HL-60 (cell line): ENCODE data around the gene RAP1GAP2.

ENCODE experiments used
- DNase-seq, 2 experiments: peaks; one replicate each; pipeline ENCODE4 v3.0.0-alpha.2; 2010 to 2020; ENCODE audit warnings: low read depth in 1 of 2, low spot score in 1 of 2
- H3K27ac ChIP-seq: fragments of 250-450 bp; sonication (Bioruptor Pico); replicated peaks from 2 replicates; pipeline ENCODE4 v1.5.1; 2020; ENCODE audit warnings: mild to moderate bottlenecking, moderate library complexity
- H3K27me3 ChIP-seq: fragments of 250-450 bp; sonication (Bioruptor Pico); 2 replicates; pipeline ENCODE4 v1.5.1; 2021; ENCODE audit warnings: mild to moderate bottlenecking, moderate library complexity; ENCODE audit not compliant: insufficient read depth, poor library complexity, severe bottlenecking
- H3K4me3 ChIP-seq: replicated peaks from 2 replicates; pipeline ENCODE4 v1.5.1; 2011; ENCODE audit warnings: mild to moderate bottlenecking, control low read depth, low read length; ENCODE audit not compliant: insufficient read depth
- GABPA ChIP-seq: IDR thresholded peaks from 2 replicates; pipeline ENCODE4 v1.6.1; 2012; ENCODE audit warnings: low read depth
- POLR2AphosphoS5 ChIP-seq: IDR thresholded peaks from 2 replicates; pipeline ENCODE4 v1.6.1; 2012; ENCODE audit warnings: low read depth
- SPI1 ChIP-seq: IDR thresholded peaks from 2 replicates; pipeline ENCODE4 v1.6.1; 2012; ENCODE audit warnings: low read depth, mild to moderate bottlenecking, borderline replicate concordance
- TF ChIP-seq, protein P1 (sequence below): IDR thresholded peaks from 2 replicates; pipeline ENCODE4 v1.6.1; 2012; ENCODE audit warnings: low read depth; ENCODE audit not compliant: insufficient replicate concordance
- TF ChIP-seq, protein P2 (sequence below): IDR thresholded peaks from one replicate; pipeline ENCODE4 v1.5.1; 2011; ENCODE audit warnings: low read length, control low read depth, inconsistent platforms; ENCODE audit not compliant: insufficient read depth

The RAP1GAP2 gene

DNA sequence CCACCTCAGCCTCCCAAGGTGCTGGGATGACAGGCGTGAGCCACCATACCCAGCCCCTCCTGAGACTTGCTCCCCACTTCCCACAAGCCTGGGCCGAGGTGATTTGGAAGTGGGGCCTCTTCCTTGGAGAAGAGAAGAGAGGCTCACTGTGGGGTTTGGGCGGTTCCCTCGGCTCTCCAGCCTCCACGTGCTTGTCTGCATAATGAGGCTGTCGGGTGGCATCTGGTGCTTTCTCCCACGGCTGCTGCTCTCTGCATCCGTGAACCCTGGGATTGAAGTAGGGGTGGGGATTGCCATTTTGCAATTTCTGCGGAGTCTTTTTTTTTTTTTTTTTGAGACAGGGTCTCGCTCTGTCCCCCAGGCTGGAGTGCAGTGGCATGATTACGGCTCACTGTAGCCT lies 101.4 kb downstream of the RAP1GAP2 start:
- Histone ChIP-seq H3K4me3 (no peak overlapping the region), H3K27me3 (no peaks in the 10 kb centered on the region), H3K27ac (no peak overlapping the region)
- TF ChIP-seq SPI1 (no peak), GABPA (no peak), POLR2AphosphoS5 (no peak)
- TF ChIP-seq, protein P1, sequence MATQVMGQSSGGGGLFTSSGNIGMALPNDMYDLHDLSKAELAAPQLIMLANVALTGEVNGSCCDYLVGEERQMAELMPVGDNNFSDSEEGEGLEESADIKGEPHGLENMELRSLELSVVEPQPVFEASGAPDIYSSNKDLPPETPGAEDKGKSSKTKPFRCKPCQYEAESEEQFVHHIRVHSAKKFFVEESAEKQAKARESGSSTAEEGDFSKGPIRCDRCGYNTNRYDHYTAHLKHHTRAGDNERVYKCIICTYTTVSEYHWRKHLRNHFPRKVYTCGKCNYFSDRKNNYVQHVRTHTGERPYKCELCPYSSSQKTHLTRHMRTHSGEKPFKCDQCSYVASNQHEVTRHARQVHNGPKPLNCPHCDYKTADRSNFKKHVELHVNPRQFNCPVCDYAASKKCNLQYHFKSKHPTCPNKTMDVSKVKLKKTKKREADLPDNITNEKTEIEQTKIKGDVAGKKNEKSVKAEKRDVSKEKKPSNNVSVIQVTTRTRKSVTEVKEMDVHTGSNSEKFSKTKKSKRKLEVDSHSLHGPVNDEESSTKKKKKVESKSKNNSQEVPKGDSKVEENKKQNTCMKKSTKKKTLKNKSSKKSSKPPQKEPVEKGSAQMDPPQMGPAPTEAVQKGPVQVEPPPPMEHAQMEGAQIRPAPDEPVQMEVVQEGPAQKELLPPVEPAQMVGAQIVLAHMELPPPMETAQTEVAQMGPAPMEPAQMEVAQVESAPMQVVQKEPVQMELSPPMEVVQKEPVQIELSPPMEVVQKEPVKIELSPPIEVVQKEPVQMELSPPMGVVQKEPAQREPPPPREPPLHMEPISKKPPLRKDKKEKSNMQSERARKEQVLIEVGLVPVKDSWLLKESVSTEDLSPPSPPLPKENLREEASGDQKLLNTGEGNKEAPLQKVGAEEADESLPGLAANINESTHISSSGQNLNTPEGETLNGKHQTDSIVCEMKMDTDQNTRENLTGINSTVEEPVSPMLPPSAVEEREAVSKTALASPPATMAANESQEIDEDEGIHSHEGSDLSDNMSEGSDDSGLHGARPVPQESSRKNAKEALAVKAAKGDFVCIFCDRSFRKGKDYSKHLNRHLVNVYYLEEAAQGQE: no peak
- TF ChIP-seq, protein P2, sequence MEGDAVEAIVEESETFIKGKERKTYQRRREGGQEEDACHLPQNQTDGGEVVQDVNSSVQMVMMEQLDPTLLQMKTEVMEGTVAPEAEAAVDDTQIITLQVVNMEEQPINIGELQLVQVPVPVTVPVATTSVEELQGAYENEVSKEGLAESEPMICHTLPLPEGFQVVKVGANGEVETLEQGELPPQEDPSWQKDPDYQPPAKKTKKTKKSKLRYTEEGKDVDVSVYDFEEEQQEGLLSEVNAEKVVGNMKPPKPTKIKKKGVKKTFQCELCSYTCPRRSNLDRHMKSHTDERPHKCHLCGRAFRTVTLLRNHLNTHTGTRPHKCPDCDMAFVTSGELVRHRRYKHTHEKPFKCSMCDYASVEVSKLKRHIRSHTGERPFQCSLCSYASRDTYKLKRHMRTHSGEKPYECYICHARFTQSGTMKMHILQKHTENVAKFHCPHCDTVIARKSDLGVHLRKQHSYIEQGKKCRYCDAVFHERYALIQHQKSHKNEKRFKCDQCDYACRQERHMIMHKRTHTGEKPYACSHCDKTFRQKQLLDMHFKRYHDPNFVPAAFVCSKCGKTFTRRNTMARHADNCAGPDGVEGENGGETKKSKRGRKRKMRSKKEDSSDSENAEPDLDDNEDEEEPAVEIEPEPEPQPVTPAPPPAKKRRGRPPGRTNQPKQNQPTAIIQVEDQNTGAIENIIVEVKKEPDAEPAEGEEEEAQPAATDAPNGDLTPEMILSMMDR: no peak
- DNase-seq: no peak

DNA sequence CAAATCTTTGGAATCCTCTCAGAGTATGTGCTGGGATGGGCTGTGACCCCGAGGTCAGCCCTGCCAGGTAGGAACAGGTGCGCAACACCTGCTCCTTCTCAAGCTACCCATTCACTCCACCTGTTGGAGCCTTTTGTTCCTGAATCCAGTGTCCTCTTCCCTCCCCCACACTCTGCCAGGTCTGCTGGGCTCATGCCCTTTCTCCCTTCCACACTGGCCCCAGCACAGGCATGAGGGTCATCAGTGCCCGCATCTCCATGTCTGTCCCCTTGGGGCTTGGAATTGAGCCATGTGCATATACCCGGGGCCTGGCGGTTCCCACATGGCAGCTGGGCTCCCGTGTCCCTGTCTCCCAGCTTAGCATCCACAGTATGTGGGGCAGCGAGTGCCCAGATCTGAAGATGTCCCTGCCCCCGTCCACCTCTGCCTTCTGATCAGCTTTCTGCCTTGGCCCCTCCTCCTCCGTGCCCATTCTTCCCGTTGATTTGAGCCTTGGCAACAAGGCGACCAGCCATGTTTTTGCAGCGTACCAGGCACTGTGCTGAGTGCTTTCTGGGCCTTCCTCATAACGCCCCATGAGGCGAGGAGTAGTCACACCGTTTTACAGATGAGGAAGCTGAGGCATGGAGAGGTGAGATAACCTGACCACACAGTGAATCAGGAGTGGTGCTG lies 102.2 kb downstream of the RAP1GAP2 start:
- no peak overlapping the region for H3K27ac ChIP-seq
- TF ChIP-seq, protein P1: no peak
- no peak for TF ChIP-seq POLR2AphosphoS5
- TF ChIP-seq GABPA: no peak
- TF ChIP-seq, protein P2: no peak
- TF ChIP-seq SPI1: no peak
- no peaks in the 10 kb centered on the region for H3K27me3 ChIP-seq
- H3K4me3 ChIP-seq: no peak overlapping the region
- no peak for DNase-seq

DNA sequence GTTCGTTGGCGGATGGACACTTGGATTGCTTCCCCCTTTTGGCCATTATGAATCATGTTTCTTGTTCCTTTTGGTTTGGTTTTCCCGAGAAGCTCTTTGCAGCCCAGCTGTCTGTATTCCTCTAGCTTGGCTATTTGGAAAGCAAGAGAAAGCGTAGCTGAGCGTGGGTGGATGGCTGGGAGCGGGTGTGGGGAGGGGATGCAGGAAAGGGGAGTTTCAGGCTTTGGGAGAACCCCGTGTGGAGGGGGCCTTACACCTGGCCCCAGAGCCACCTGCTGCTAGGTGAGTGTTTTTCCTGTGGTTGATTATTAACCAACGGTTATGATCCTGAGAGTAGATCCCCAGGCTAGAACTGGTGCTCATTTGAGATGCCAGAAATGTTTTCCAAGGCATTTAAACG lies 103.7 kb downstream of the RAP1GAP2 start:
- no peak overlapping the region for H3K27ac ChIP-seq
- TF ChIP-seq POLR2AphosphoS5 (no peak), GABPA (no peak)
- TF ChIP-seq, protein P1: no peak
- TF ChIP-seq, protein P2: no peak
- DNase-seq: no peak
- no peaks in the 10 kb centered on the region for H3K27me3 ChIP-seq
- H3K4me3 ChIP-seq: no peak overlapping the region
